Heart left ventricle (tissue), 13 donors: ENCODE measurements around the gene ST3GAL2.

ENCODE experiments used
- POLR2A ChIP-seq, 2 donors: fragments of 450-650 bp; IDR thresholded peaks; one replicate each; pipeline ENCODE4 v1.6.1; 2017; ENCODE audit warnings: antibody characterized with exemption in 2 of 2, mild to moderate bottlenecking in 2 of 2, moderate library complexity in 2 of 2
- TF ChIP-seq, protein P1 (sequence below), 12 donors: fragments of 200-600 bp; sonication (generic) in 4 of 12; IDR thresholded peaks; one replicate each; pipeline versions ENCODE4 v1.5.0 to v1.8.0; 2018 to 2022; ENCODE audit warnings: antibody characterized with exemption in 12 of 12, mild to moderate bottlenecking in 5 of 12
- donor health status: ischemic (EF 13 %, LVEDD 7.1; RV severe dilation, severe dysfunction).
- donor health status: DM: no; HTN: yes; CAD: no.
- donor health status: DM: no; HTN: no; CAD: no.
- donor health status: ischemic (EF 25% LVEDD 6.9; RV normal size, moderate dysfunction).
- donor health status: ischemic (EF 25% LVEDD 5.7; RV mildly dilated, moderate dysfunction).
- donor health status: ischemic (EF 35%, LVEDD 5.7; RV mildly dilated, moderate dysfunction).
- donor health status: nonischemic (EF 11% LVEDD 7.7; RV severe dilation, severe dysfunction).
- donor health status: DM: yes; HTN: yes; CAD: no.
- donor health status: PGD.
- donor health status: ischemic (EF 29% LVEDD 5.4; RV normal size, mild dysfunction).
- donor health status: nonischemic (EF 23%, LVEDD 6.1; RV moderate dilation, normal function).

DNA sequence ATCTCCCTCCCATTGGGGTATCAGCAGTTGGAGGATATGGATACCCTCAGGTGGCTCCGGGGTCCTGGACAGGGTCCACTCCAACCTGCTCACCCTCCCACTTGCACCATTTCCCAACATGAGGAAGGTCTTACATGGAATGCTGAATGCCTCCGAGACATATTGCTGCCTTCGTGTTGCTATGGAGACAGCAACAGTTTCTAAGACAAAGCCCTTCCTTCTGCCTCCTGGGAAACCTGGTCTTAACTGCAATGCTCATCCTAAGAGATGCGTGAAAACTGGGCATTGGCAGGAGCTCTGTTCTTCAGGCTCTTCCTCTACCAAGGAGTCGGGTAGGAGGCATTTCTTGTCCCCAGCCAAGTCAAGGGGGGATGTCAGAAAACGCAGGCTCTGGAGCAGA lies 45.2 kb downstream of the ST3GAL2 start:
- TF ChIP-seq, protein P1, sequence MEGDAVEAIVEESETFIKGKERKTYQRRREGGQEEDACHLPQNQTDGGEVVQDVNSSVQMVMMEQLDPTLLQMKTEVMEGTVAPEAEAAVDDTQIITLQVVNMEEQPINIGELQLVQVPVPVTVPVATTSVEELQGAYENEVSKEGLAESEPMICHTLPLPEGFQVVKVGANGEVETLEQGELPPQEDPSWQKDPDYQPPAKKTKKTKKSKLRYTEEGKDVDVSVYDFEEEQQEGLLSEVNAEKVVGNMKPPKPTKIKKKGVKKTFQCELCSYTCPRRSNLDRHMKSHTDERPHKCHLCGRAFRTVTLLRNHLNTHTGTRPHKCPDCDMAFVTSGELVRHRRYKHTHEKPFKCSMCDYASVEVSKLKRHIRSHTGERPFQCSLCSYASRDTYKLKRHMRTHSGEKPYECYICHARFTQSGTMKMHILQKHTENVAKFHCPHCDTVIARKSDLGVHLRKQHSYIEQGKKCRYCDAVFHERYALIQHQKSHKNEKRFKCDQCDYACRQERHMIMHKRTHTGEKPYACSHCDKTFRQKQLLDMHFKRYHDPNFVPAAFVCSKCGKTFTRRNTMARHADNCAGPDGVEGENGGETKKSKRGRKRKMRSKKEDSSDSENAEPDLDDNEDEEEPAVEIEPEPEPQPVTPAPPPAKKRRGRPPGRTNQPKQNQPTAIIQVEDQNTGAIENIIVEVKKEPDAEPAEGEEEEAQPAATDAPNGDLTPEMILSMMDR (IDR thresholded peaks at IDR 0.05) = no peak
- TF ChIP-seq POLR2A (IDR thresholded peaks at IDR 0.05) = no peak
